Small intestine (tissue), 7 donors: ENCODE measurements around the gene FGF2. TPM values are rescaled to one million over a fixed set of nuclear protein-coding genes. Genes with fewer than 3 reads are reported as not detected.

Experiments
- DNase-seq, 2 donors: peaks; one replicate each; pipeline versions ENCODE4 v3.0.0 to v3.0.0-alpha.2; 2013
- FAIRE-seq: peaks from 2 replicates; lab custom pipeline; 2012; peaks lifted over from hg19 to GRCh38; lab: Jason Lieb, UNC
- H3K27ac ChIP-seq, 3 donors: one replicate each; pipeline ENCODE4 v1.5.1; 2013; ENCODE audit warnings: low read length in 2 of 3, mild to moderate bottlenecking in 2 of 3, control low read depth in 1 of 3, inconsistent platforms in 1 of 3, low read depth in 1 of 3, moderate library complexity in 1 of 3
- H3K27me3 ChIP-seq, 3 donors: one replicate each; pipeline ENCODE4 v1.6.1; 2013; ENCODE audit warnings: low read length in 3 of 3, inconsistent platforms in 1 of 3; ENCODE audit not compliant: control insufficient read depth in 3 of 3, insufficient read depth in 3 of 3
- H3K36me3 ChIP-seq, 3 donors: one replicate each; pipeline ENCODE4 v1.6.1; 2013; ENCODE audit warnings: low read length in 3 of 3, inconsistent platforms in 1 of 3, low read depth in 1 of 3, mild to moderate bottlenecking in 1 of 3, moderate library complexity in 1 of 3; ENCODE audit not compliant: control insufficient read depth in 3 of 3, insufficient read depth in 2 of 3
- H3K4me1 ChIP-seq, 3 donors: one replicate each; pipeline ENCODE4 v1.6.1; 2013; ENCODE audit warnings: low read length in 2 of 3, inconsistent platforms in 1 of 3, low read depth in 1 of 3, mild to moderate bottlenecking in 1 of 3, moderate library complexity in 1 of 3; ENCODE audit not compliant: control insufficient read depth in 3 of 3, insufficient read depth in 2 of 3
- H3K4me3 ChIP-seq, 3 donors: one replicate each; pipeline ENCODE4 v1.5.1; 2013; ENCODE audit warnings: low read length in 3 of 3, control low read depth in 1 of 3, inconsistent platforms in 1 of 3, low read depth in 1 of 3, mild to moderate bottlenecking in 1 of 3, moderate library complexity in 1 of 3
- H3K9me3 ChIP-seq, 2 donors: one replicate each; pipeline ENCODE4 v1.6.1; 2013; ENCODE audit warnings: low read depth in 1 of 2, low read length in 1 of 2; ENCODE audit not compliant: control insufficient read depth in 2 of 2, insufficient read depth in 1 of 2
- WGBS, 3 donors: extraction: QIAGEN DNeasy Blood & Tissue Kit; methylation state at CpG; one replicate each; pipeline ENCODE4 v1.1.7; 2013; 5-methylcytosine and 5-hydroxymethylcytosine counted together
- polyA plus RNA-seq, 4 donors: library from polyadenylated mRNA; stranded (reverse) in 3 of 4; unstranded in 1 of 4; fragments of 200-250 nt in 3 of 4; fragments of 120-200 nt in 1 of 4; gene quantifications; one replicate each; pipeline versions ENCODE4 v1.2.1 to v1.2.3, GENCODE V29; 2013
- donor health status: healthy with polysubstance abuse.
- donor health status: control.
- donor health status: control.
- donor health status: Bipolar disorder and iron deficiency.
- donor health status: healthy.

FGF2 gene
- polyA plus RNA-seq, 4 donors: 0.22 to 2.6 (median 1.0) TPM

DNA sequence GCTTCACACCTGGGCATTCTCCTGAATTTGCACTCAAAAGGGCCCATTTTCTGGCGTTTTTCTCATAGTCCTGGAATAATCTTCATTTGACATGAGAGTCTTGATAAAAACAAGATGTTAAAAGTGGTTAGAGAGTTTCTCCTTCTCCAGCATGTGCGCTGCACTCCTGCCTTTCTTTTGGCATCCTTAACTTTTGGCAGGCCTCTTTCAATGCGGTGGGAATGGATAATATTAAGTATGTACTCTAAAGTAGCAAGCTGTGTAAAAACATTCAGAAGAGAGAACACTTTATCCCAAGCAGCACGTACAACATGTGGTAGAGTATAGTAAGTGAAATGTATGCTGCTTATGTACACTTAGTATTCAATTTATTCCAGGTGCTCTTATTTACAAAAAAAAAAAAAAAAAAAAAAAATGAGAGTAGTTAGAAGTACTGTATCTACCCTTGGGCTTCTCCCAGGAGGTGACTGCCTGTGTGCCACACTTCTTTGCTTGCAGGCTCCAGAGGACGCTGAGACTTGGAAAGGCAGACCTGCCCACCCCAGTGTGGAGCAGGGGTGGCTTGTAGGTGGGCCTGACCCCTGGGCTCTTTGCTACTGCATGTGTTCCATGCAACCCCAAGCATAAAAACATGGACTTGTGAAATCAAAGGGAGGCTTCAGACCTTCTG, 3.9 kb downstream of the FGF2 start:
- peaks cover 7 to 44% (median 8%) of the 10 kb centered on the region in 3 donors for H3K27me3 ChIP-seq
- no peak overlapping the region for H3K27ac ChIP-seq
- FAIRE-seq: no peak

DNA sequence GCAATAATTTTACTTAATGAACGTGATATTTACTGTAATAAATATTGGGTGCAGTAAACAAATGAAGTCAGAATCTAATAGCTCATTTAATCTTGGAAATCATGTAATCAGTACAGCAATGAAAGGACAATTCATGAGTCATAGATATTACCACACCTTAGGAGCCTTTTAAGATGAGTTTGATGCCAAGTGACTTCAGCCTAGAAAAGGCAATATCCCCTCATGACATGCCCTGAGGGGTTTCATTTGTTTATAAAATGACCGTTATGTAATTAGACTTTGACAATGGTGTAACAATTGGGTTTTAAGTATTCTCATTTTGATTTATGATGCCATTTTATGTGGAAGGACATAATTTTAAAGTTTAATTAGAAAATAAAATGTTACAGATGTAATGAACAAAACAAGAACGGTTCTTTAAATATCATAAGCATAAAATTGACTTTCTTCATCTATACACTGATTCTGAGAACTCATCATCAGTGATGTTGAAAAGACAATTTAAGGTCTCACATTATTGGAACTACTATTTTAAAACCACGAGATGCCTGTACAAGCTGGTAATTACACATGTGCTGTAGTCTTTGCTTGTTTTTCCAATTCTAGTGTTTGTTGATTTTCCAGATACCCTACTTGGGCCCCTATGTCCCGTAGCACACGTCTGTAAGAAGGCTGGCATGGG, 5.0 kb downstream of the FGF2 start:
- H3K36me3 ChIP-seq: no peaks in the 10 kb centered on the region
- no peak overlapping the region for H3K4me3 ChIP-seq
- H3K9me3 ChIP-seq: no peaks in the 10 kb centered on the region
- H3K27ac ChIP-seq: no peak overlapping the region
- 68 to 70% (median 69%) methylated on average over 6 of the region's 6 CpGs for WGBS, 3 donors
- FAIRE-seq: no peak
- H3K27me3 ChIP-seq: peaks cover 5 to 34% (median 7%) of the 10 kb centered on the region in 3 donors
- DNase-seq: no peak
- peaks cover 0 to 3% (median 2%) of the 10 kb centered on the region in 3 donors for H3K4me1 ChIP-seq

More for the DNA sequence above, 3.9 kb downstream of the FGF2 start:
- no peaks in the 10 kb centered on the region for H3K9me3 ChIP-seq
- no peak overlapping the region for H3K4me3 ChIP-seq
- 67 to 85% (median 82%) methylated on average over 5 of the region's 5 CpGs for WGBS, 3 donors
- H3K36me3 ChIP-seq: no peaks in the 10 kb centered on the region
- DNase-seq: no peak
- H3K4me1 ChIP-seq: peaks cover 0 to 5% (median 2%) of the 10 kb centered on the region in 3 donors

DNA sequence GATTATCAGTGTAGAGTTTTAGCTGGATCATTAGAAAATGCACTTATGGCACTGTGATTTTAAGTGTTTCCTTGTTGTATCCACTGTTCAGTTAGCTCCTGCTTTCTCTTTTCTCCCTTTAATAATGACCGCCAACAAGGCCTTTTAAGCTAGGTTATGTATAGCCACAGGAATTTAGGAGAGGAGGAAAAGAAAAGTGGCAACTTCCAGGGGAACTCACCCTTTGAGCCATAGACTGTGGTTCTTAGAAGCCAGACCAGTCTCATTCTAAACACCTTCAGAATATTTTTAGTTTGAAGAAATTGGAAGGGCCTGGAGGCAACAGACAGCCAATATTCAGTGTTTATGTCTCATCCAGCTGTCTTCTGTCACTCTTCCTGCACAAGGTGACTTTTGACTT, 6.1 kb downstream of the FGF2 start:
- Histone ChIP-seq H3K4me1 (peaks cover 0 to 2% (median 0%) of the 10 kb centered on the region in 3 donors), H3K27me3 (peaks cover 0 to 25% (median 5%) of the 10 kb centered on the region in 3 donors), H3K27ac (no peak overlapping the region), H3K36me3 (no peaks in the 10 kb centered on the region), H3K4me3 (no peak overlapping the region), H3K9me3 (no peaks in the 10 kb centered on the region)
- FAIRE-seq (no peak), DNase-seq (no peak)
- 92 to 95% (median 94%) methylated on average over 1 of the region's 1 CpG for WGBS, 3 donors

DNA sequence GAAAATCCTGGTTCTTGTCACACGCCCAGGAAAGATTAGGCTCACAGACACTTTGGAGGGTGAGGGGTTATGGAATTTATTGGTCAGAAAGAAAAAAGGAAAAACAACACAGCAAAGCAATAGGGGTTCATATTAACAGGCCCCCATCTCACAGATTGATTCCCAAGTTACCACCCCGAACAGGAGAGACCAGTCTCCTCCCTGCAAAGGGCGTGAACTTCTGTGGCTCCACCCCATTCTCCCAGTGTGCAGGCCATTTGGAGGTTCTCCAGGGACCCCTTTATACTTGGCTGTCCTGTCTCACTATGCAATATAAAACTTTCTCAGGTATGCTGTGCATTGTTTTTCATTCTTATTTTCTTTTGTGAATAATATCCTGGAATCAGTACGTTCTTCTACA, 7.4 kb downstream of the FGF2 start:
- DNase-seq (no peak), FAIRE-seq (no peak)
- H3K4me1 ChIP-seq: peaks cover 0 to 2% (median 0%) of the 10 kb centered on the region in 3 donors
- H3K27me3 ChIP-seq: peaks cover 0 to 16% (median 2%) of the 10 kb centered on the region in 3 donors
- WGBS, 3 donors: 75 to 82% (median 77%) methylated on average over 4 of the region's 4 CpGs
- no peaks in the 10 kb centered on the region for H3K9me3 ChIP-seq
- H3K27ac ChIP-seq: no peak overlapping the region
- no peaks in the 10 kb centered on the region for H3K36me3 ChIP-seq
- no peak overlapping the region for H3K4me3 ChIP-seq

DNA sequence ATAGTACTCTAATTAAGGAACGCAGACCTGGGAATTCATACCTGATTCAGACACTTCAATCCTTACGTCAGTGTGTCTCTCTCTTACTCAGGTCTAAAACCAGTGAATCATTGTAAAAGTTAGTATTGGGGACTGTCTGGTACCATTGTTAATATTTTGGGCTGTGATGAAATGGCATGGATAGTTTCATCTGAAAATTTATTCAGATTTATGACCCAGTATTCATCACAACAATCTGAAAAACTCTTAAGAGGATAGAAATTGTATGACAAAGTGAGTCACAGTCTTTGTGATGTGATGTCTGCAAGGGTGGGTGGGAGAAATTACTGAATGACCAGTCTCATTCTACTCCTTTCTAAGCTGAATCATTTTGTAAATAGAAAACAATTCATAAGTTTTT, 10.3 kb downstream of the FGF2 start:
- DNase-seq (no peak), FAIRE-seq (no peak)
- H3K27me3 ChIP-seq: peaks cover 0 to 4% (median 0%) of the 10 kb centered on the region in 3 donors
- H3K9me3 ChIP-seq: no peaks in the 10 kb centered on the region
- no peaks in the 10 kb centered on the region for H3K36me3 ChIP-seq
- WGBS, 3 donors: 92 to 97% (median 96%) methylated on average over 2 of the region's 2 CpGs
- H3K4me1 ChIP-seq: no peaks in the 10 kb centered on the region
- no peak overlapping the region for H3K4me3 ChIP-seq
- no peak overlapping the region for H3K27ac ChIP-seq

- Histone ChIP-seq H3K9me3 (no peaks in the 10 kb centered on the region), H3K36me3 (no peaks in the 10 kb centered on the region), H3K27me3 (no peaks in the 10 kb centered on the region), H3K4me1 (no peaks in the 10 kb centered on the region), H3K27ac (no peak overlapping the region), H3K4me3 (no peak overlapping the region)
- 32 to 70% (median 38%) methylated on average over 1 of the region's 1 CpG for WGBS, 3 donors
- FAIRE-seq (no peak), DNase-seq (no peak)
Measured at GRCh38 chr4:122838034-122838433, 11.4 kb downstream of the FGF2 start.

DNA sequence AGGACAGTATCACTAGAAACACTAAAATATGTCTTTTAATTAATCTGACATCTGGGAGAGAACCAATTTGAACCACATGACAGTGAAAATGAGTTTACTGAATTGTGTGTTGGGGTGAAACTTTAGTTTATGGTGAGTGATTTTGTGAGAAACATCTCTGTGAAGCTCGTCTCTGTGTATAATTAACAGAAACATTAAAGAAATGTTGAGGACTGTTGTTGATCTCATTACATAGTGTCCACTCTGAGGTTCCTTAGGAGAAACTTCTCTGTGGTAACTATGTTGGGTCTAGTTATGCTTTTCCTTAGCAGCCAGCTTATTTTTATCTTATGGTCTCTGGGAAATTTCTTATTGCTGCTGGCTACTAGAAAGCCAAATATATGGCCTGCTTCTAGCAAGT, 15.8 kb downstream of the FGF2 start:
- Histone ChIP-seq H3K27me3 (no peaks in the 10 kb centered on the region), H3K27ac (no peak overlapping the region), H3K9me3 (peaks cover 0 to 3% of the 10 kb centered on the region in 2 donors), H3K4me3 (no peak overlapping the region), H3K36me3 (no peaks in the 10 kb centered on the region), H3K4me1 (no peaks in the 10 kb centered on the region)
- FAIRE-seq (no peak), DNase-seq (no peak)
- 63 to 72% (median 64%) methylated on average over 1 of the region's 1 CpG for WGBS, 3 donors

DNA sequence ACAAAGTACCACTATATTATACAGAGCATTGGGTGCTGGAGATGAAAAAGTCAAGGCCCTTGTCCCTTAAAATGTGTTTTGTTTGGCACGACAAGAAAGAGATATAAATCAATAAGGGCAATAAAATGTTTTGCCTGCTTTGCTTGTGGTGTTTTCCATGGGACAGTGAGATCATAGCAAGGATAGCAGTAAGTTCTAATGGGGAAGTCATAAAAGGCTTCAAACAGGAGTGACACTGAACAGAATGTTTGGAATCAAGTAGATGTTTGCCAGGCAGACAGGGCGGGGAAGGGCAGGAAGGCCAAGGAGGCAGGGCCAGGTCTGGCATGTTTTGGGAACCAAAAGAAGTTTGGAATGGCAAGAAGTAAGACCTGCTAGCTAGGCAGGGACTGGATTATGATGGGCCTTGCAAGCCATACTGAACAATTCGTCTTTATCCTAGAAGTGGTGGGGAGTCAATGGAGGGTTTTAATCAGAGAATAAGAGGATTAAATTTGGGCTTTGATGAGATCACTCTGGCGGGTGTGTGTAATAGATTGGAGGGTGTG, 16.4 kb downstream of the FGF2 start:
- H3K27ac ChIP-seq: no peak overlapping the region
- WGBS, 3 donors: 33 to 68% (median 54%) methylated on average over 4 of the region's 4 CpGs
- FAIRE-seq (no peak), DNase-seq (no peak)
- no peaks in the 10 kb centered on the region for H3K4me1 ChIP-seq
- no peaks in the 10 kb centered on the region for H3K27me3 ChIP-seq
- no peak overlapping the region for H3K4me3 ChIP-seq
- peaks cover 0 to 3% of the 10 kb centered on the region in 2 donors for H3K9me3 ChIP-seq
- no peaks in the 10 kb centered on the region for H3K36me3 ChIP-seq
